GM21576 (cell line): ENCODE data around the gene PPP1R18.
"Not testable (repeated sequence)": the region's sequence is repeated elsewhere in the genome, so short reads cannot be mapped to it uniquely, and the experiment has no call there.

Experiments
- ATAC-seq: cut with Tn5 transposase; IDR thresholded peaks from one replicate; pipeline ENCODE4 v1.9.1; 2021; ENCODE audit warnings: mild to moderate bottlenecking, moderate library complexity; ENCODE audit not compliant: unreplicated experiment

Gene PPP1R18

DNA sequence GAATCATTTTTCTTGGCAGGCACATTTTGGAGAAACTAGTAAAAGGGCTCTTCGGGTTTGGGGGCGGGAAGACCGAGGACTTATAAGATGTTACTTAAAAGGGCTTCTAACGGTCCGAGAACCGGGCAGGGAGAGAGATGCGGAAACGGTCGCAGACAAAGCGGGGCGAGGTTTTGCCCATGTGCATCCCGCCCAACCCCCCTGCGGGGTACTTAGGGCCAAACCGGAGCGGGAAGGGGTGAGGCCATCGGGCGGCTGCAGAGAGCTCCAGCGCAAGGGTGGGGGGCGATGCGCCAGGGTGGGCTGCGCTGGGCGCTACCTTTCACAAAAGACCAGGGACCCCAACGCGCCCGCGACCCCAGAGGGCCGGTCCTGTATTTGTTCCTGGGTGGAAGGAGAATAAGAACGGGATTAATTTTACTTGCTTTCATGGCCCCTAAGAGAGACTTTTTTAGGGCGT is 34.3 kb upstream of the PPP1R18 start:
- no peak for ATAC-seq

DNA sequence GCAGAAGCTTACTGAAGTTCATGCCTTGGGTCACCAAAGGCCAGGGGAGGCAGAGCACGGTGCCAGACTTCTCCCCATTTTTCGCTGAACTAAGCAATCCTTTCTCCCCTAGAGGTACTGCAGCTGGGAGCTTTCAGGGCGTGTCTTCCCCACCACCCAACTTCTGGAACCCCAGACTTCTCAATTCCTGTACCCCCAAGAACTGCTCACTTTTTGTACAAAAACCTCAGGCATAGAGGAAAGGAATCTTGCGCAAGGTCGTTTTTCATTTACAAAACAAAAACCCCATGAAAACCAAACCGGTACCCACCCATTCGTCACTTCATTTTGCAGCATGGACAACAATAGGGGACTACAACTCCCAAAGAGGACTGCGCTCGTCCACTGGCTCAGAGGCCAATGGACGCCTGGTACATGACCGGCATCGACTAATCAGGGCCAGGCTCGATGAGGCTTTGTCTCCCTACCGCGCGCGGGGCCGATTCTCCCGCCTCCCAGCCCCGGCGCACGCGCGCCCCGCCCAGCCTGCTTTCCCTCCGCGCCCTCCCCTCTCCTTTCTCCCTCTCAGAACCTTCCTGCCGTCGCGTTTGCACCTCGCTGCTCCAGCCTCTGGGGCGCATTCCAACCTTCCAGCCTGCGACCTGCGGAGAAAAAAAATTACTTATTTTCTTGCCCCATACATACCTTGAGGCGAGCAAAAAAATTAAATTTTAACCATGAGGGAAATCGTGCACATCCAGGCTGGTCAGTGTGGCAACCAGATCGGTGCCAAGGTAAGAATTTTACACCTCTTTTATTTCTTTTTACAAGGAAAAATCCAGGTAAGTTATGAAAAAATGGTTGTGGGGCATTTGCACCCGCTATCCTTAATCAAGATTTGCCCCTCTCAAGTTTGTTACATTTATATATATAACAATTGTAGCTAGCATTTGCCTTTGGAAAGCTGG is 33.6 kb upstream of the PPP1R18 start, which contains the start of gene TUBB:
Gene TUBB (plus strand): TSS at position 562 of the 947 bp plus-strand sequence. CDS start 155 bp downstream, at position 717.
- peak; percentile 45 for ATAC-seq

DNA sequence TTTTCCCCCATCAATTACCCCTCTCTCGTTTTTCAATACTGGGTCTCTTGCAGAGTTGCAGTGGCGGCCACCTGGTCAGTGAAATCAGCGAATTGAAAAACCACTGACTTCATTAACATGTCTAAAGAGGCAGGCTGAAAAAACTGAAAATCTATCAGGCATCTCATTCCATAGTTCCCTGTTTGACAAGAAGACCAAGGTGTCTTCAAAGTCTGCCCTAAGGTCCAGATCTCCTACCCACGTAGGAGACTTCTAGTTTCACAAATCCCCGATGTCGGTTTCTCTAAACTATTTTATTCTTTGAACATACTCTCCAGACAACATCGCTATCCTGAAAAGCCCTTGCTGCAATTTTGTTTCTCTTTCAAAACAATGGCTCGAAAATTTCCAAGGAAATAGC is 32.9 kb upstream of the PPP1R18 start:
- no peak for ATAC-seq

DNA sequence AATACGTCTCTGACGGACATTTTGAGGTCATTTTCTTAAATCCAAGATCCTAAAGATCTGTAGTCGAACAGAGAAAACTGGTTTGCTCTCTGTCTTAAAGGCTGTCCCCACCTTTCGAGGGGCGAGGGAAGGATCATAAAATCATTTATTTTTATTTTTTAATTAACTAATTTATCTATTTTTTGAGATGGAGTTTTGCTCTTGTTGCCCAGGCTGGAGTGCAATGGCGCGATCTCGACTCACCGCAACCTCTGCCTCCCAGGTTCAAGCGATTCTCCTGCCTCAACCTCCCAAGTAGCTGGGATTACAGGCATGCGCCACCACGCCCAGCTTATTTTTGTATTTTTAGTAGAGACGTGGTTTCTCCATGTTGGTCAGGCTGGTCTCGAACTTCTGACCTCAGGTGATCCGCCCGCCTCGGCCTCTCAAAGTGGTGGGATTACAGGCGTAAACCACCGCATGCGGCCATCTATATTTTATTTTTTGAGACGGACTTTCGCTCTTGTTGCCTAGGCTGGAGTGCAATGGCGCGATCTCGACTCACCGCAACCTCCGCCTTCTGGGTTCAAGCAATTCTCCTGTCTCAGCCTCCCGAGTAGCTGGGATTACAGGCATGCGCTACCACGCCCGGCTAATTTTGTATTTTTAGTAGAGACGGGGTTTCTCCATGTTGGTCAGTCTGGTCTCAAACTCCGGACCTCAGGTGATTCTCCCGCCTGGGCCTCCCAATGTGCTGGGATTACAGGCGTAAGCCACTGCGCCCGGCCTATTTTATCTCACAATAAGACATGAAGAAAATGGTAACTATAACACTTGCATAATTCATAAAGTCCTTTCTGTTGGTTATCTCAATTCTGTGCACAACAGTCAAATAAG is 31.6 kb upstream of the PPP1R18 start:
- not testable (repeated sequence) for ATAC-seq

DNA sequence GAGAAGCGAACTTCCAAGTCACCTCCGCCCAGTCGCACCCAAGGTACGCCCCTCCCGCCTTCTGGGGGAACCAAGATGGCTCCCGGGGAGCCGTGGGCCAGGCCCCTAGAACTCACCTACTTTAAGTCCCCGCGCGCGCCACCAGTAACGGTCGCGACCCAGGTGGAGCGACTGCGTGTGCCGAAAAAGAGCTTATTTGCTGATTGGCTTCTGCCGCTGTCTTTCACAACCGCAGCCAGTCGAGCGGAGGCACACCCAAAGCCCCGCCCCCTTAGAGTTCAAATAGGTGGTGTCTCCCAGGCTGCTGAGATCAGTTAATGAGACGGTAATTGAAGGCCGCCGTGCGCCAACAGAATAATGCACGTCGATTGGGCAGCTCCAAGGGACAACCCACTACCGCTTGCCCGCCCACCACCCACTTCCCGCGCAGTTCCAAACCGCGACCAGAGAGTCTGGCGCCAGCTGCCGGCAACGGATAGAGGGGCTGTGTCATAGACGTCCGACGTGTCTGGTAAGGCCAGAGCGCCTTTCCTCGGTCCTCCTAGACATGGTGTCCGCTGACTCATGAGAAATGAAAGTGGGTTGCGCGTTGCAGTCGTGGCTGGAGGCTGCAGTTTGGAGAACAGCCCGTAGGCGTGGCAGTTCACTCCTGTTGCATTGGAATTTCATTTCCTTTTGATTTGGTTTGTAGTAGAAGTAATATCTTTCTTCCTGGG is 30.8 kb upstream of the PPP1R18 start, which contains the start of gene MDC1:
Gene MDC1 (minus strand): TSS at position 153 of the 716 bp plus-strand sequence. CDS start 2,106 bp downstream, outside the sequence.
- ATAC-seq: peak; percentile 63

DNA sequence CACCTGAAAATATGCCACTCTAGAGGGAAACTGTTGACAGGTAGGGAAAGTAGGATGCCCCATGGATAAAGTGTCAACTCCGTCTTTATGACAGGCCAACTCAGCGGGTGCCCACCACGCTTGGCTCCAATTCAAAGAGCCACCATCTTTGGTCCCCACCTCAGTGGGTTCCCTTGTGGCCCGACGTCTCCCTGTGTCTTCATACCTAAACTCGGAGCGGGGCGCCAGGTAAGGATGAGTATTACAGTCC is 30.4 kb upstream of the PPP1R18 start:
- no peak for ATAC-seq

DNA sequence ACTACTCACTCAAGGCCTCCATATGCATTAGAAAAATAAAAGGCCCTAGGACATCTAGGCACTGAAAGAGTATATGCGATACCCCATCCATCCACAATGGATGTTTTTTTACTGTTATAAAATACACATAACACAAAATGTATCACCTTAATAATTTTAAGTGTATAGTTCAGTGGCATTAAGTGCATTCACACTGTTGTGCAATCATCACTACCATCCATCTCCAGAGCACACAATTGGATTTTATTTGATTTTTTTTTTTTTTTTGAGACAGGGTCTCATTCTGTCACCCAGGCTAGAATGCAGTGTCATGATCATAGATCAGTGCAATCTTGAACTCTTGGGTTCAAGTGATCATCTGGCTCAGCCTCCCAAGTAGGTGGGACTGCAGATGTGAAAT is 27.8 kb upstream of the PPP1R18 start:
- ATAC-seq: no peak

DNA sequence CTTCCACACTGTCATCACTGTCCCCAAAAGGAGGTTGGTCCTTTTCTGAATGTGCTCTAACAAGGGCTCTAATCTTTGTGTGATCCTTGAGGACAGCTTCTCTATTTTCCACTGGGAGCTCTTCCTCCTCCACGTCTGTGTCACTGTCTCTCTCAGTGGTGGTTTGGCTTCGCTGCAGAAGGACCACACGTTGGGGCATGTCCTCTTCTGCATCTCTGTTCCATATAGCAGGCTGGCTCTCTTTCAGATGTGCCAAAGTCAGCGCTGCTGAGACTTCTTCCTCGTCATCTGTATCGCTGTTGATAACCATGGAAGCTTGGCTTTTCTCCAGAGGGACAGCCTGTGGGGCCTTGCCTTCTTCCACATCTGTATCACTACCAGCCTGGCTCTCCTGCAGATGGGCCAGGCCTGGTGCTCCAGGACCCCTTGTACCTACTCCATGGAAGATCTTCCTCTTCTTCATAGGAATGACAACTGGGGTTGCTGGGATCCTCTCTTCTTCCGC is 26.0 kb upstream of the PPP1R18 start:
- no peak for ATAC-seq

DNA sequence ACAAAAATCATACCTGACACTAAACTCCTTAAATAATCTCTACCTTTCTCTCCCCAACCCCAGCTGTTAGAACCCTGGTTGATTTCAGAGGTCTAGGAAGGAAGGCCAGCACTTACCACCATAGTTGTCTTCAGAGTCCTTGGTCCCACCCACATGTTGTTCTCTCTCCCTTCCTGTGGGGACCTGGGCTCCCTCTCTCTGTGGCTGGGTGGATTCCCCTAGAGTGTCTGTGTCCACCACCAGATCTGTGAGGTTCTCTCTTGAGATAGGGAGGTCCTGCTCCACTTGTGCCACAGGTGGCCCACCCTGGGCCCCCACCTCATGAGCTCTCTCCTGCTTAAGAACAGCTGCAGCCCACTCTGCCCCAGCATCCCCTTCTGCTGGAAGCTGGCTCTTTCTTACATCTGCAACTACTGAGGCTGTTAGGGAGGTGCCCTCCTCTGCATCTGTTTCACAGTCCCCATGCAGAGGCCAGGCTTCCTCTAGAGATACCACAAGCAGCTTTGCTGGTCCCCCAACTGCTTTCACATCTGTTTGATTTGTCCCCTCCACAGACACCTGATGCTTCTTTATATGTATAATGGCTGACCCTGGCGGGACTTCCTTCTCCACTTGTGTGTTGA is 25.4 kb upstream of the PPP1R18 start:
- ATAC-seq: no peak

DNA sequence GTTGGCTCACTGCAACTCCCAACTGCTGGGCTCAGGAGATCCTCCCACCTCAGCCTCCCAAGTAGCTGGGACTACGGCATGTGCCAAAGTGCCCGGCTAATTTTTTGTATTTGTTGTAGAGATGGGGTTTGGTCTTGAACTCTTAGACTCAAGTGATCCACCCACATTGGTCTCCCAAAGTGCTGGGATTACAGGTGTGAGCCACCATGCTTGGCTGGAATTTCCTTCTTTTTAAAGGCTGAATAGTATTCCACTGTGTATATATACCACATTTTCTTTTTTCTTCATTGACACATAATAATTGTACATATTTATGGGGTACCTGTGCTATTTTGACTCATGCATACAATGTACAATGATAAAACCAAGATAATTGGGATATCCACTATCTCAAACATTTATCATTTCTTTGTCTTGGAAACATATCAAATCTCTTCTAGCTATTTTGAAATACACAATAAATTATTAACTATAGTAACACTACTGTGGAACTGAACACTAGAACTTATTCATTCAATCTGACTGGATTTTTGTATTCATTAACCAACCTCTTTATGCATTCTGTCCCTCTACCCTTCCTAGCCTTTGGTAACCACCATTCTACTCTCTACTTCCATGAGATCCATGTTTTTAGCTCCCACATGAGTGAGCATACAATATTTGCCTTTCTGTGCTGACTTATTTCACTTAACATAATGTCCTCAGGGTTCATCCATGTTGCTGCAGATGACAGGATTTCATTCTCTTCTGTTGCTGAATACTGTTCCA is 22.8 kb upstream of the PPP1R18 start:
- no peak for ATAC-seq

DNA sequence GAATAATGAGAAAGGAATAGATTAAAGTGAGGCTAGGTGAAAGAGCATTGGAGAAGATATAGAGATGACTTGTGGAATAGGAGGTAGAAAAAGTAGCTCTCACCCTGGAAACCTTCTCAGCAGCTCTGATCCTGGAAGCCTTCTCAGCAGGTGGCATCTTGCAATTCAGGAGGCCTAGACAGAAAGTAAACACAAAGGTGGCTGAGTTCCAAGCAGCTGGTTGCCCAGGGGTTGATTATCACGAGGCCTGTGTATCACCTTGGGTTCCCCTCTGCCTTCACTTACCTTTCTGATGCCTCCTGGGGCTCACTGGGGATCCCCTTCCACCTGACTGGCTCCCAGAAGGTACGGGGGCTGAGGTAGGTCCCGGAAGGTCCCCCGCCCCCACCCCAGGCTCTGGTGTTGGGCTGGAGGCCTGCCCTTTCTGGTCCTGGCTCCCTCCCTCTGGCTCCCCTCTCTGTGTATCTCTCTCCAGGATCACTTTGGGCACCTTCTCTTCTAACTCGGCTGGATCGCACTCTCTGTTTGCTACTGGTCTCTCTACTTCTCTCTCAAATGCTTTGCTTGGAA is 20.9 kb upstream of the PPP1R18 start:
- ATAC-seq: no peak

DNA sequence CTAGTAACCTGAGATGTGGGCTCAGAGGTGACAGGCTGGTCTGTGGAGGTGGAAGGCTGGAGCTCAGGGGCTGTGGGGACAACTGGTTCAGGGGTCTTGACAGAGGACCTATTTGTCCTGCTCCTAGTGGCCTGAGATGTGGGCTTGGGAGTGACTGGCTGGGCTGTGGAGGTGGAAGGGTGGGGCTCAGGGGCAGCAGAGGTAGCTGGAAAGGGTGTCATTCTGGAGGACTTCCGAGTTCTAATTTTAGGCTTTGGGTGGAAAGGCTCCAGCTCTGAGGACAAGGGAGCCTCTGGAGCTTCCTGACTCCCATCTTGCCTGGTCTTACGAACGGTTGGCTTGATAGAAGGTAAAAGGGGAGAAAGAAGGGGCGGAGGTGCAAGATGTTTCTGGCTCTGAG is 19.2 kb upstream of the PPP1R18 start:
- ATAC-seq: no peak

DNA sequence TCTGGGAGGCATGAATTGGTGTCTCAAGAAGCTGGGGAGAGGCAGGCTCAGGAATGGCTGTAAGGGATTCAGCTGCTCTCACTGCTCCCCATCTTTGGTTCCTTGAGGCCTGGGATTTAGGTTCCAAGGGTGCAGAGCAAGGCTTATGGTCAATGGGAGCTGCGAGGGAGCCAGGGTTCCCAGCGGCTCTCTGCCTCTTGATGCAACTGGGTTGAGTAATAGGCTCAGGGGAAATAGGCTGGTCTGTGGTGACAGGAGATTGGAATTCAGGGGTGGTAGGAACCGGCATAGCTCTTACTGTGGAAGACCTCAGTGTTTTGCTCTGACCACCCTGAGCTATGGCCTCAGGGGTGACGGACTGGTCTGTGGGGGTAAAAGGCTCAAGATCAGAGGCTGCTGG is 17.4 kb upstream of the PPP1R18 start:
- ATAC-seq: no peak

DNA sequence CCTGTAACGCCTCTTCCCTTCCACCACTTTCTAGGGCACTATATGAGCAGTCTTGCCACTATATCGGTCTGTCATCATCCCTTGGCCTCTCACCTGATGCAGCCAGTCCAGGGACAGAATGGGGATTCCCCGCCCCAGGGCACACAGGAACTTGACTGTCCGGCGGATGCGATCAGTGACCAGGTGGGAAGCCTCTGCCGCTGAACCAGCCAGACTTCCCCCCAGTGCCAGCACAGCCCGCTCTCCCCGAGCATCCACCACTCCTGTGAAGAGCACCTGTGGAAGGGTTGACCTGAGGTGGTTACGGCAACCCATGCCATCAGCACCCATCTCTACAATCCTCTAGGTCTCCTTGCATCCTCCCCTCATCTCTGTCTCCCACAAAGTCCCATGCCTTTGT is 16.6 kb upstream of the PPP1R18 start:
- ATAC-seq: no peak

DNA sequence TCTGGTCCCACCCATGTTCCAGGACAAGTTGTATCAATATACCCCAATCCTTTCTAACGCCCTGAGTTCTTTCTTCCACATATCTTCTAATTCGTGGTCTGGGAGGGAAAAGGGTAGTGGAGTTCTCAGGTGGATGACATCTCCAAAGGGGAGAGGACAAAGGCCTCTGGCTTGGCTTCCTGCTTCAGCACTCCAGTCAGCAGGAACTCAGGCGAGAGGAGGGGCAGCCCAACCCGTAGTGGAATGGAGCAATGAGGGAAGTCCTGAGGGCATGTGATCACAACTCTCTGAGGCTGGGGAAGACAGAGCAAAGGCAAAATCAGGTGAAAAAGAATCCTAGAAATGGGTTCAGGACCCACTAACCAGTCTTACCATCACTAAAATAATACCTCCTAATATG is 13.9 kb upstream of the PPP1R18 start:
- no peak for ATAC-seq

DNA sequence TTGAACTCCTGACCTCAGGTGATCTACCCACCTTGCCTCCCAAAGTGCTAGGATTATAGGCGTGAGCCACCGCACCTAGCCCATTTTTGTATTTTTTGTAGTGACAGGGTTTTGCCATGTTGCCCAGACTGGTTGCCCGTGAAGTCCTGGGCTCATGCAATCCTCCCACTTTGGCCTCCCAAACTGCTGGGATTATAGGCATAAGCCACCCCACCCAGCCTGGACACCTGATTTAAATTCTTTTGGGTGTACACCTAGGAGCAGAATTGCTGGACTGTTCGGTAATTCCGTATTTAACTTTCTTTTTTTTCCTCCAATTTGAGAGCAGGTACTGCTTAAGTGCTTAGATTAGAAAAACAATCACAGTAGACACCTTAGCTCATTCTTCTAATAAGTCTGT is 10.0 kb upstream of the PPP1R18 start:
- ATAC-seq: no peak

DNA sequence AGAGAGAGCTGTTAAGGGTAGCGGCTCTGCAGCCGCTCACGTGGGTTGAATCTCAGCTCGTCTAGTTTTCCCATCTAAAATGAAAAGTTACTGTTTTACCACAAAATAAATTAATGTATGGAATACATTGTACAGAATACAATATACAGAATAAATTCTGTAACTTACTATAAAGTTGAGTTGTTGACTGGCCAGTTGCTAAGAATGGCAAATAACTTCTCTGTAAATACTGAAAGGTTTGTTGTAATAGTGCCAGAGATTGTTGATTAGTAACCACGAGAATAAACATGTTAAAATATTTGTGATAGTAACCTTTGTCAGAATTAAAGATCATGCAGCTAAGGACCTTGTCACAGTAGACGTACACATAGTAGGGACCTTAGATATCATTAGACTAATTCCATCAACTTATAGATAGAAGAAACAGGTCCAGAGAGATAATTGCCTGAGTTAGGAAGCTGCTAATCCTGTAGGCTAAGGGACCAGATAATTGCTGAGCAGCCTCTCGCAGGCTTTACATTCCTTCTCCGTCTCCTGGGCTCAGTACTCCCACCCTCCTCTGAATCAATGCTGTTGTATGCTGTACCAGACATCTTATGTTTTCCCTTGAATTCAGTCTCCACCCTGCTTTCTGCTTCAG is 4.9 kb upstream of the PPP1R18 start:
- no peak for ATAC-seq

DNA sequence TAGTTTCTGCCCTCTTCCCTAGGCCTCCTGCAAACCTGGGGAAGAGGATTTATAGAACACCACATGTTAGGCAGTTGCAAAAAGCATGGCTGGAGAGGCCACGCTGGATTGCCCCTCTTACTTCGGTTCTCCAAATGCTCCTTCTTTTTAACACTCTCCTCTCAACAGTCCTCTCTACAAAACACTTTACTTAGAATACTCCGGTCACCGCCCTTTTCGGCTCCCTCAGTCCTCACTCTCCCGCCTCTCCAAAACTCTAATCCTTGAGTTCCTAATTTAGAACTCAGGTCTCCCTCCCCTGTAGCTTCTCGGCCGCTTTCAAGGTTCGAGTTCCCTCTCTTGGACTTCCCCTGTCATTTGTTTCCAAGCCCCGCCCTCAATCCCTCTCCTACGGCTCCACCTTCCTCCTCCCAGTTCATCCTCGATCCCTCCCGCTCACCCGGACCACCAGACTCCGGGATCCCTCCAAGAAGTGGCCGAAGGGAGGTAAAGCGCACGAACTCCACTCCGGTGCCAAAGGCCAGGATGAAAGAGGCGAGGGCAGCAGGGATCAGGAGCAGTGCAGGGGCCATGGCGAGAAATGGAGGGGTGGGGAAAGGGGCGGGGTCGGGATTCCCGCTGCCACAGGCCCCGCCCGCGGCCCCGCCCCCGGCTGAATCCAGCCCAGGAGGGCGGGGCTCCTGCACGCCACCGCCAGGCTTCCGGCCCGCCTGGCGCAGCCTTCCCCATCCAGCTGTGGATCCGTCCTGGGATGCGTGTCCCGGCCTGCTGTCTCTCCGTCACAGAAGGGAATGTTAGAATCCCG is 4.2 kb upstream of the PPP1R18 start, which contains the start of gene NRM:
Gene NRM (minus strand): TSS at position 582 of the 805 bp plus-strand sequence. CDS start 10 bp downstream, at position 572.
- peak; percentile 27 for ATAC-seq
